IgD-negative memory B cell (primary cell): ENCODE data around the gene DPP7. TPM values are rescaled to one million over a fixed set of nuclear protein-coding genes. Genes with fewer than 3 reads are reported as not detected.

Source experiments
- H3K27ac Mint-ChIP-seq, 3 donors: one replicate each; pipeline ENCODE4 v1.8.0; 2020 to 2022; ENCODE audit warnings: mild to moderate bottlenecking in 3 of 3, mixed read lengths in 3 of 3, moderate library complexity in 1 of 3
- H3K27me3 Mint-ChIP-seq: one replicate; pipeline ENCODE4 v1.8.0; 2021; ENCODE audit warnings: mixed read lengths
- H3K36me3 Mint-ChIP-seq: one replicate; pipeline ENCODE4 v1.8.0; 2020; ENCODE audit warnings: mild to moderate bottlenecking, mixed read lengths
- H3K4me1 Mint-ChIP-seq, 3 donors: one replicate each; pipeline ENCODE4 v1.8.0; 2020 to 2022; ENCODE audit warnings: mixed read lengths in 3 of 3, mild to moderate bottlenecking in 1 of 3
- H3K4me3 Mint-ChIP-seq, 4 donors: one replicate each; pipeline ENCODE4 v1.8.0; 2020 to 2022; ENCODE audit warnings: mild to moderate bottlenecking in 4 of 4, mixed read lengths in 4 of 4, moderate library complexity in 3 of 4
- H3K9me3 Mint-ChIP-seq, 3 donors: one replicate each; pipeline ENCODE4 v1.8.0; 2020 to 2021; ENCODE audit warnings: mixed read lengths in 3 of 3, mild to moderate bottlenecking in 1 of 3
- polyA plus RNA-seq: library from polyadenylated mRNA; unstranded; fragments of 300-500 nt; fragmentation: Illumina TruSeq; gene quantifications from one replicate; pipeline ENCODE4 v1.2.3, GENCODE V29; 2021

DPP7 gene
- polyA plus RNA-seq, 1 donor from 2014 or later = 110 TPM

DNA sequence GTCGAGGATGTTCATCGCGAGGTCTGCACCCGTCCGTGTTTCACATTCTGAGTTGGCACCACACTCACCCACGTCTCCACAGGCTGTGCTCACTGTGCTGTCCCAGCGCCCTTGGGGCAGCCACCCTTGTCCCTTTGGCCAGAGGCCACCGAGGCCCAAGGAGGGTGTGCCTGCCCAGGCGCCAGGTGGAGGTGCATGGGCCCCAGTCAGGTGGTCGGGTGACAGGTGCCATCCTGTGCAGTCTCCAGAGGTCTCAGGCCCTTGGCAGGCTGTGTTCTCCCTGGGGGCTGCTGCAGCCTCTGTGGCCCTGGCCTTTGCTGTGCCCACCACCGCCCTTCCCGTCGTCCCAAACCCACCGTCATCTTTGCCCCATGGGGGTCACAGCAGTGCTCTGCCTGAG, 15.3 kb downstream of the DPP7 start:
- Mint-ChIP-seq H3K27ac (no peak overlapping the region), H3K4me3 (no peak overlapping the region), H3K9me3 (no peaks in the 10 kb centered on the region), H3K27me3 (no peaks in the 10 kb centered on the region), H3K4me1 (peaks cover 8 to 9% (median 8%) of the 10 kb centered on the region in 3 donors), H3K36me3 (peaks cover 2% of the 10 kb centered on the region)

DNA sequence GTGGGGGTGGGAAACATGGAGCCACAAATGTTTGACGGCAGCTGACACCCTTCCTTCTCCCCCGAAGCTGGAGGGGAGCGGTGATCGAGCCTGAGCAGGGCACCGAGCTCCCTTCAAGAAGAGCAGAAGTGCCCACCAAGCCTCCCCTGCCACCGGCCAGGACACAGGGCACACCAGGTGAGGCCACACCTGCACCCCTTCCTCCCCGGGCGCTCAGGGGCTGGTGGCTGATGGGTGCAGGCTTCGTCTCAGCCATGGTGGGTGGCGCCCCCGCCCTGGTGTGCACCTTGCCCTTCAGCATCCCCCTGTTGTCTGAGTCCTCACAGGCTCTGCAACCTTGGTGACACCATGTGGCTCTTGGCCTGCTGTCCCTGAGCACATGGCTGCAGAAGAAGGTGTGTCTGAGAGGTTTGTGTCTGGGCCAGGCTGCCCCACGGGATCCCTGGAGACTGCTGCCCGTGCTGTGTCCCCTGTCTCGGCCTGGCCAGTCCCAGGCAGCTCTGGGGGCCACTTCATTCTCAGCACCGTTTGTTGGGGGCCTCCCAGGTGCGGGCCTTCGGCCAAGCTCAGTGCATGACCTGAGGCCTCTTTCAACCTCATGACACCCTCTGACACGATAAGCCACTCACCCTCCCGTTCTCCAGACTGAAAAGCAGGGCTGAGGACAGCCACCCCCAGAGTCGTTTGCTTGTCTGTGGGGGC, 16.6 kb downstream of the DPP7 start:
- H3K36me3 Mint-ChIP-seq = peaks cover 2% of the 10 kb centered on the region
- no peak overlapping the region for H3K27ac Mint-ChIP-seq
- peaks cover 8 to 10% (median 9%) of the 10 kb centered on the region in 3 donors for H3K4me1 Mint-ChIP-seq
- no peaks in the 10 kb centered on the region for H3K9me3 Mint-ChIP-seq
- no peak overlapping the region for H3K4me3 Mint-ChIP-seq
- no peaks in the 10 kb centered on the region for H3K27me3 Mint-ChIP-seq

DNA sequence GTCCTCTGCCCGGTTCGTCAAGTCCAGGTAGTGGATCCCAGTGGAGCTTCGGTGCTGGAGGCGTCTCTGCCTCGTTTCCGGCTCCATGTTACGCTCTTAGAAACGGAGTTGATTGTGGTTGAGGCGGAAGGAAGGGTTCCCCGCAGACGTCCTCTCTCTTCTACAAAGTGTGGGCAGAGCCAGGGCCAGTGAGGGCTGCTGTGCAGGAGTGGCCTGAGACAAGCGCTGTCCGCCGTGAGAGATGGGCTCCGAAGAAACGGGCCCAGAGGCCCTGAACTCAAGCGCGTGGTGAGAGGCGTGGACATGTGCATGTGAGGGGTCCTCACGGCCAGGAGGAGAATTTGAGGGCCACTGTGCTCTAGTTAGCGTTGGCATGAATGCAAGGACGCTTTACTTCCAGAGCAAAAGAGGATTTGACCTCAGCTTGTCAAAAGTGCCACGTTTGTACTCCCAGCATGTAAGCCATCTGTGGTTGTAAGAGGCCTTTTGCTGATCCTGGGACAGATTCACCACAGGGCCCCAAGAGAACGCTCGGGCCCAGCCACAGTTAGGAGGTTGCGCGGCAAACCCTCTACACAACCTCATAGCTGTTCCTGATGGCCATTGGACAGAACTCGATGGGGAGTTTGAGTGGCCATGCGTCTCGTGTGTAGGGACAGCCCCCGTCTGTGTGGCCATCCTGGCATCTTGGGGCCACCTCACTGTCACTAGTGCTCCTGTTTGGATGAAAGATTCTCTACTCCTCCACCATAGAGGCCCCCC, 17.6 kb downstream of the DPP7 start:
- no peaks in the 10 kb centered on the region for H3K9me3 Mint-ChIP-seq
- H3K4me3 Mint-ChIP-seq = peak overlapping the region in 2 of 4 donors; percentile 32 to 63
- peak overlapping the region in 1 of 3 donors; percentile 53 for H3K27ac Mint-ChIP-seq
- H3K4me1 Mint-ChIP-seq = peaks cover 9 to 16% (median 10%) of the 10 kb centered on the region in 3 donors
- H3K36me3 Mint-ChIP-seq = peaks cover 8% of the 10 kb centered on the region
- no peaks in the 10 kb centered on the region for H3K27me3 Mint-ChIP-seq

DNA sequence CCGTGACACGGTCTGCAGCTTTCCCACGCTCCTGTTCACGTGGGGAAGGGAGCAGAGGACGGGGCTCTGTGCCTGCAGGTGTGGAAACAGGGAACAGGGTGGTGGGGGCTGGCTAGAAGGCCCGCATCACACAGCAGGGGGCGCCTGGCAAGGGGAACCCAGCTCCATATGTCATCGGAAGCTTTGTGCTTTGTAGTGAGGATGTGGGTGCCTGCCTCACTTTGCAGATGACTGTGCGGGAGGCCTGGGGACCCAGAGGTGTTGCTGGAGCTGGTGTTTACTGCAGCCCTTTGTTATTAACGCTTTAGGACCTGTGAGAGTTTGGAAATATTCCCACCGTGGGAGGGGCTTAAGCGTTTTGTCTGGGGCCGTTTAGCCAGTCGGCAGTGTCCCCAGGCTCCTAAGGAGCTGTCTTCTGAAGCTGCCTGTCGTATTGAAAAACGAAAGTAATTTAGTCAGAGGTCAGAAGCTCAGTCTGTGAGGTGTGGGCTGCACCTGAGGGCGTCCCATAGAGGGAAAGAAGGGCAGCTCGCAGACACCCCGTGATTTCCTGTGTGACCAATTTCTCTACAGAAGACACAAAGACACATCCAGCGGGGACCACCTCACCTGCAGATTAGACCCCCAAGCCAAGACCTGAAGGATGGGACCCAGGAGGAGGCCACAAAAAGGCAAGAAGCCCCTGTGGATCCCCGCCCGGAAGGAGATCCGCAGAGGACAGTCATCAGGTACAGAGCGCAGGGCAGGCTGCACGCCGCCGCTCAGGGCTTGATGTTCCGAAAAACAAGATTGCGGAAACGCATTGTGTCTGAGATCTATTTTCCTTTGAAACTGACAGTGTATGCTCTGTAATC, 18.6 kb downstream of the DPP7 start:
- Mint-ChIP-seq H3K27me3 (no peaks in the 10 kb centered on the region), H3K36me3 (peaks cover 8% of the 10 kb centered on the region), H3K9me3 (no peaks in the 10 kb centered on the region), H3K4me1 (peaks cover 9 to 16% (median 10%) of the 10 kb centered on the region in 3 donors), H3K27ac (peak overlapping the region; percentile 43 to 90 (median 88)), H3K4me3 (peak overlapping the region; percentile 68 to 90 (median 75))

DNA sequence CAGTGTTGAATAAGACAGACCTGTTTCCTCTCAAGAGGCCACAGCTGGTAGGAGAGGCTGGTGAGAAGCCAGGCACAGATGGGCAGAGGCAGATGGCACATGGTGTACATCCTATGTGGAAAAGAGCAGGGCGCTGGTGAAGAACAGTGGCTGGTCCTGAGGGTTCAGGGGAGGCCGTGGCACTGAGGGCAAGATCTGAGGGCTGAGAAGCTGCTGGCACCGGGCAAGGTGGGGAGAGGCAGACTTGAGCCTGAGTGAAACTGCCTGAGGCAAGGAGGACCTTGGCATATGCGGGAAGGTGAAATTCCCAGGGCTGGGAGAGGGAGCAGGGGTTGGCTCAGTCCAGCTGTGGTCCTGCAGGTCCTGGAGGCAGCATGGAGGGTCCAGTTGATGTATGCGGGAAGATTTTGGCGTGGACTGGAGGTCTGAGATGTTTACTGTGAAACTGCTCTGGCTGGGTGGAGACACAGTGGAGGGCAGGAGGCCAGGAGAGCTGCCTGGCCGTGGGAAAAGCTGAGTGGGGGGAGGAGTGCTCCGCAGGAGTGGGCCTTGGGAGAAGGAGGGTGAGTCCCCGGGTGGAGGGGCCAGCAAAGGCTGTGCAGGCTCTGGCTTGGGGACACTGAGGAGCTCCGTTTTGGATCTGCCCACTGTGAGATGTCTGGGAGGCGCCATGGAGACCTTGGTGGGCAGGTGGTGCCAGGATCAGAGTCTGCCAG, 25.1 kb downstream of the DPP7 start:
- Mint-ChIP-seq H3K27me3 (no peaks in the 10 kb centered on the region), H3K36me3 (peaks cover 5% of the 10 kb centered on the region), H3K4me1 (peaks cover 25 to 27% (median 27%) of the 10 kb centered on the region in 3 donors), H3K9me3 (no peaks in the 10 kb centered on the region), H3K27ac (peak overlapping the region in 1 of 3 donors; percentile 51), H3K4me3 (no peak overlapping the region)

DNA sequence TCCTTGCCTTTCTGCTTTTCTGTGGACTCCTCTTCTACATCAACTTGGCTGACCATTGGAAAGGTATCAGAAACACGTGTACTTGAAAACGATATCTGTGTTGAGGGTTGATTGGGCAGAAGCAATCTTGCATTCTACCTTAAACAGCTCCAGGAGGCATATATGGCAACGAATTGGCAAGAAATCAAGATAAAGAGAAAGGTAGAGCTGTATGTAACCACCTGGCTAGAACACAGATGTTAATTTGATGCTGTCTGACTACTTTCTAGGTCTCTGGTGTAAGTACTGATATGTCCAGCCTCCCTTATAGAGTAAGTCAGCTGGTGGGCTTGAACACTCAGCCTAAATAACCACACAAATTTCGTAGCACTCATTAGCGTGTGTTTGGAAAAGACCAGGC, 26.4 kb downstream of the DPP7 start:
- H3K4me1 Mint-ChIP-seq = peaks cover 29 to 36% (median 33%) of the 10 kb centered on the region in 3 donors

GRCh38 chr9:137087409-137087925, 27.1 kb downstream of the DPP7 start:
- Mint-ChIP-seq H3K27me3 (no peaks in the 10 kb centered on the region), H3K4me3 (peak overlapping the region; percentile 88 to 96 (median 92)), H3K36me3 (peaks cover 1% of the 10 kb centered on the region), H3K27ac (peak overlapping the region; percentile 83 to 95 (median 88)), H3K4me1 (peaks cover 23 to 34% (median 33%) of the 10 kb centered on the region in 3 donors), H3K9me3 (no peaks in the 10 kb centered on the region)

More for the DNA sequence above, 26.4 kb downstream of the DPP7 start:
- no peaks in the 10 kb centered on the region for H3K27me3 Mint-ChIP-seq
- peak overlapping the region; percentile 88 to 96 (median 92) for H3K4me3 Mint-ChIP-seq
- H3K36me3 Mint-ChIP-seq = peaks cover 5% of the 10 kb centered on the region
- no peaks in the 10 kb centered on the region for H3K9me3 Mint-ChIP-seq
- H3K27ac Mint-ChIP-seq = peak overlapping the region; percentile 83 to 95 (median 88)

DNA sequence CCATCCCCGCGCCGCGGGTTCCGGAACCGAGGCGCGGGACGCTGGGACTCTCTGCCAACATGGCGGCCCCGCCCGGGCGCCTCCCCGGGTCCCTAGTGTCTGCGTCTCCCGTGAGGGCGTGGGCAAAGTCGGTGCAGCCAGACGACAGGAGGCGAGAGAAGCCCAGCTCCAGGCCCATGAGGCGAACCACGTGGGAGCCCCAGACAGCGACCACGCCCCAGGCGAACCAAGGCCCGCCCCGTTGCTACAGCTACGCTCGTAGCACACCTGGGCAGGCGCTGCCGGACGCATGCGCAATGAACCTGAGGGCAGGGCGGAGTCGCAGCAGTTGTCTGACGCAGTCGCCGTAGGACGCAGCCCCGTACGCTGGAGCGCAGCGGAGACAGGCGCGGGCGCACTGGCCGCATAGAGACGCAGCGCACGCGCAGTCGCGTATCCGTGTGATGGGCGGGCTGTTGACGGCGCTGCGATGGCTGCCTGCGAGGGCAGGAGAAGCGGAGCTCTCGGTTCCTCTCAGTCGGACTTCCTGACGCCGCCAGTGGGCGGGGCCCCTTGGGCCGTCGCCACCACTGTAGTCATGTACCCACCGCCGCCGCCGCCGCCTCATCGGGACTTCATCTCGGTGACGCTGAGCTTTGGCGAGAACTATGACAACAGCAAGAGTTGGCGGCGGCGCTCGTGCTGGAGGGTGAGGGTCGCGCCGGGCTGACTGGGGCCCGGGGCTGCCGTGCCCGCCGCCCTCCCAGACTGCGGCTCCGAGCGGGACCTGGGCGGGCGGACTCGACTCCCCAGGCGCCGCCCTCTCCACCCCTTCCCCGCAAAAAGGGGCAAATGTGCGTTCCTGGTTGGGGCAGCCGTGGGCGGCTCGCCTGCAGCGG, 27.8 kb downstream of the DPP7 start, which contains the start of gene MAN1B1:
Gene MAN1B1 (plus strand): TSS at position 455 of the 878 bp plus-strand sequence. CDS start 15 bp downstream, at position 470.
- Mint-ChIP-seq H3K4me3 (peak within 1 kb of the TSS; percentile 88 to 100 (median 98)), H3K9me3 (no peaks in the 10 kb centered on the region), H3K36me3 (no peaks in the 10 kb centered on the region), H3K27me3 (no peaks in the 10 kb centered on the region), H3K27ac (peak within 1 kb of the TSS; percentile 96 to 100 (median 98)), H3K4me1 (peaks cover 22 to 34% (median 33%) of the 10 kb centered on the region in 3 donors)

GRCh38 chr9:137085920-137086530, 28.5 kb downstream of the DPP7 start:
- Mint-ChIP-seq H3K36me3 (no peaks in the 10 kb centered on the region), H3K9me3 (no peaks in the 10 kb centered on the region), H3K4me1 (peaks cover 22 to 34% (median 33%) of the 10 kb centered on the region in 3 donors), H3K27ac (peak overlapping the region; percentile 96 to 100 (median 98)), H3K27me3 (no peaks in the 10 kb centered on the region), H3K4me3 (peak overlapping the region; percentile 88 to 100 (median 98))

DNA sequence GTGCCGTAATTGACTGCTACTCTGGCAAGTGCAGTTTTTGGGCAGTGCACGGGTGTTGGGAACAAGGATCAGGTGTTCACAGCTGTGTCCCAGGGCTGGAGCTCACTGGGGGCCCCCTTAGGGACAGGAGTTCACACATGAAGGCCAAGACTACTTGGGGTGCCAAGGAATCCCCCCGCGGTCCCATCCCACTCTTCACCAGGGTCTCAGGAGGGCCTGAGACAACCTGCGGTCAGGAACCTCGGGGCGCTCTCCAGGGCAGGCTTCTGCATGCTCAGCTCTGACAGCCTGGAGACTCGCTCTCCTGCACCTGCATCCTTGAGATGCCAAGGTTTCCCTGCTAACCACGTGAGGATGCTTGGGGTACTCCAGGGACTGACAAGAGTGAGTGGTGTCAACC, 30.0 kb downstream of the DPP7 start:
- no peaks in the 10 kb centered on the region for H3K27me3 Mint-ChIP-seq
- no peaks in the 10 kb centered on the region for H3K36me3 Mint-ChIP-seq
- peak overlapping the region in 1 of 4 donors; percentile 100 for H3K4me3 Mint-ChIP-seq
- no peaks in the 10 kb centered on the region for H3K9me3 Mint-ChIP-seq
- no peak overlapping the region for H3K27ac Mint-ChIP-seq
- peaks cover 22 to 38% (median 33%) of the 10 kb centered on the region in 3 donors for H3K4me1 Mint-ChIP-seq

DNA sequence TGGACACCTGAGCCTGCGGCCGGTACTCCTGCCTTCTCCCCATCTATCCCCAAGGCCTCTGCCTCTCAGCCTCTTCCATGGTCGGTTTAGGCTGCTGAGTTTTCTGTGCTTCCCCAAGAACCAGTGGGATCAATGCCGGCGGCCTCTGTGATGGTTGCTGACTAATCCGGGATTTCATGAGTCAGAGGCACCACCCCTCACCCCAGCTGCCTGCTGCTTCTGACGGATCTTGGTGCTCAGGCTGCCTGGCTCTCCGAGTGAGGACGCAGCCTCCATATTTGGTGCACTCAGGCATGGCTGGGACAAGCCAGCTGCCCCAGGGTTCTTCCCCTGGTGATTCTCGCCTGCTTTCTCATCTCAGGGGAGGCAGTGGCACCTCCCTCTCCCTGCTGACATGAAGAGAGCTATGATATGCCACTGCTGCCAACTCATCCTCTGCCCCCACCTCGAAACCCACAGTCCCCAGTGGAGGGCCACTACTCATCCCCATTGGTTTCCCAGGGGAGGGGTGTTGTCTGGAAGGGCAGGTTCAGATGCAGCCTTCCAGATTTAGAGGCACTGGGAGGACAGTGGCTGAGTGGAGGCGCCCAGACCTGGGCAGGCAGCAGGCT, 31.0 kb downstream of the DPP7 start:
- H3K4me1 Mint-ChIP-seq = peaks cover 22 to 33% (median 26%) of the 10 kb centered on the region in 3 donors
- H3K27me3 Mint-ChIP-seq = no peaks in the 10 kb centered on the region
- no peaks in the 10 kb centered on the region for H3K9me3 Mint-ChIP-seq
- no peaks in the 10 kb centered on the region for H3K36me3 Mint-ChIP-seq
- H3K27ac Mint-ChIP-seq = peak overlapping the region in 2 of 3 donors; percentile 50 to 91
- H3K4me3 Mint-ChIP-seq = peak overlapping the region in 2 of 4 donors; percentile 75 to 100

DNA sequence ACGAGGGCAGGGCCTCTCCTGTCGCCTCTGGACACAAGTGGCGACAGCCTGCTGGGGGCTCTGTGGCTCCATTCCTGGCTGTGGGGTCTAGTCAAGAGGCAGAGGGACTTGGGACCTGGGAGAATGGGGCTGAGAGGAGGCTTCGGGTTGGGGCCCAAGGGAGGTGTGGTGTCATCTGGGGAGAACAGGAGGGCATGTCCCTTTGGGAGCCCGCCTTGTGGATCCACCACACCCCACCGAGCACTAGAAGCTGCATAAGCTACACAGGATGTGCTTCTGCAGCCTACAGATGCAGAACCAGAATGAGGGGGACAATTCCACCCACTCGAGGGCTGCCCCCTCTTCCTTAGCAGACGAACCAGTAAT, 31.6 kb downstream of the DPP7 start:
- H3K4me3 Mint-ChIP-seq = peak overlapping the region in 3 of 4 donors; percentile 47 to 100 (median 75)
- H3K4me1 Mint-ChIP-seq = peaks cover 16 to 28% (median 20%) of the 10 kb centered on the region in 3 donors
- H3K27me3 Mint-ChIP-seq = no peaks in the 10 kb centered on the region
- no peaks in the 10 kb centered on the region for H3K36me3 Mint-ChIP-seq
- H3K9me3 Mint-ChIP-seq = no peaks in the 10 kb centered on the region
- peak overlapping the region in 1 of 3 donors; percentile 91 for H3K27ac Mint-ChIP-seq
